ENCODE results near the gene ST8SIA5. TPM values are rescaled to one million over a fixed set of nuclear protein-coding genes. Genes with fewer than 3 reads are reported as not detected.

The ST8SIA5 gene
- polyA plus RNA-seq, 1 donor from 2014 or later: 0.93 TPM

GRCh38 chr18:46725310-46725709 lies 31.5 kb downstream of the ST8SIA5 start:
- H3K9me3 ChIP-seq (ENCODE audit: low read length): peaks cover 5% of the 10 kb centered on the region
- H3K27me3 ChIP-seq (ENCODE audit: insufficient read depth, low read depth, low read length): no peaks in the 10 kb centered on the region
- TF ChIP-seq TAF1 (IDR thresholded peaks at IDR 0.05; ENCODE audit: low read depth) (no peak), SMC3 (conservative IDR thresholded peaks at IDR 0.05; ENCODE audit: poor library complexity) (no peak), MXI1 (conservative IDR thresholded peaks at IDR 0.05; ENCODE audit: poor library complexity, severe bottlenecking) (no peak), REST (IDR thresholded peaks at IDR 0.05; ENCODE audit: borderline replicate concordance) (no peak), EZH2 (IDR thresholded peaks at IDR 0.05; ENCODE audit: borderline replicate concordance, insufficient read depth, low read length, poor library complexity, severe bottlenecking) (no peak), POLR2AphosphoS5 (IDR thresholded peaks at IDR 0.05) (no peak), EP300 (conservative IDR thresholded peaks at IDR 0.05; ENCODE audit: poor library complexity, severe bottlenecking) (no peak)
- H3K9ac ChIP-seq (ENCODE audit: low read length): no peak overlapping the region
- no peaks in the 10 kb centered on the region for H3K9me2 ChIP-seq (ENCODE audit: insufficient read depth, low read length)
- no peaks in the 10 kb centered on the region for H3F3A ChIP-seq (ENCODE audit: insufficient read depth, low read length, poor library complexity, severe bottlenecking)
- H3K4me3 ChIP-seq (ENCODE audit: low read length): no peak overlapping the region
- H4K20me1 ChIP-seq (ENCODE audit: insufficient read depth): no peaks in the 10 kb centered on the region
- H3K4me2 ChIP-seq (ENCODE audit: low read length): no peak overlapping the region
- H3K27ac ChIP-seq (ENCODE audit: low read length): no peak overlapping the region
- H2AFZ ChIP-seq (ENCODE audit: low read depth, low read length): no peak overlapping the region
- H3K36me3 ChIP-seq (ENCODE audit: insufficient read depth, low read length): no peaks in the 10 kb centered on the region
- no peaks in the 10 kb centered on the region for H3K79me2 ChIP-seq (replicated peaks; ENCODE audit: insufficient read depth, low read length)

GRCh38 chr18:46723856-46724415 lies 32.9 kb downstream of the ST8SIA5 start:
- no peaks in the 10 kb centered on the region for H3K9me2 ChIP-seq (ENCODE audit: insufficient read depth, low read length)
- H3K27me3 ChIP-seq (ENCODE audit: insufficient read depth, low read depth, low read length): no peaks in the 10 kb centered on the region
- no peaks in the 10 kb centered on the region for H3K36me3 ChIP-seq (ENCODE audit: insufficient read depth, low read length)
- no peak overlapping the region for H3K4me3 ChIP-seq (ENCODE audit: low read length)
- no peaks in the 10 kb centered on the region for H3F3A ChIP-seq (ENCODE audit: insufficient read depth, low read length, poor library complexity, severe bottlenecking)
- H4K20me1 ChIP-seq (ENCODE audit: insufficient read depth): no peaks in the 10 kb centered on the region
- TF ChIP-seq RAD21 (conservative IDR thresholded peaks at IDR 0.05) (no peak), MXI1 (conservative IDR thresholded peaks at IDR 0.05; ENCODE audit: poor library complexity, severe bottlenecking) (no peak), CTCF (IDR thresholded peaks at IDR 0.05; ENCODE audit: poor library complexity, severe bottlenecking) (no peak), EP300 (conservative IDR thresholded peaks at IDR 0.05; ENCODE audit: poor library complexity, severe bottlenecking) (no peak), SMC3 (conservative IDR thresholded peaks at IDR 0.05; ENCODE audit: poor library complexity) (no peak), EZH2 (IDR thresholded peaks at IDR 0.05; ENCODE audit: borderline replicate concordance, insufficient read depth, low read length, poor library complexity, severe bottlenecking) (no peak), POLR2AphosphoS5 (IDR thresholded peaks at IDR 0.05) (no peak), REST (IDR thresholded peaks at IDR 0.05; ENCODE audit: borderline replicate concordance) (no peak), TAF1 (IDR thresholded peaks at IDR 0.05; ENCODE audit: low read depth) (no peak)
- no peak overlapping the region for H2AFZ ChIP-seq (ENCODE audit: low read depth, low read length)
- H3K79me2 ChIP-seq (replicated peaks; ENCODE audit: insufficient read depth, low read length): no peaks in the 10 kb centered on the region
- H3K9me3 ChIP-seq (ENCODE audit: low read length): no peaks in the 10 kb centered on the region
- no peak overlapping the region for H3K4me2 ChIP-seq (ENCODE audit: low read length)
- H3K27ac ChIP-seq (ENCODE audit: low read length): no peak overlapping the region
- no peak overlapping the region for H3K9ac ChIP-seq (ENCODE audit: low read length)

Measured in neural cell (in vitro differentiated cells).